Thyroid gland (tissue), 4 donors: ENCODE measurements around the gene SLC38A10.

ENCODE experiments used
- POLR2A ChIP-seq, 2 donors: fragments of 450-650 bp; IDR thresholded peaks; one replicate each; pipeline ENCODE4 v1.6.1; 2017; ENCODE audit warnings: antibody characterized with exemption in 2 of 2, mild to moderate bottlenecking in 2 of 2, moderate library complexity in 1 of 2
- TF ChIP-seq, protein P1 (sequence below), 6 experiments: fragments of 200-600 bp in 3 of 6; fragments of 450-650 bp in 3 of 6; sonication (generic) in 3 of 6; IDR thresholded peaks; one replicate each; pipeline ENCODE4 v1.5.1; 2016 to 2019; ENCODE audit warnings: antibody characterized with exemption in 6 of 6, mild to moderate bottlenecking in 2 of 6, inconsistent platforms in 1 of 6, moderate library complexity in 1 of 6

DNA sequence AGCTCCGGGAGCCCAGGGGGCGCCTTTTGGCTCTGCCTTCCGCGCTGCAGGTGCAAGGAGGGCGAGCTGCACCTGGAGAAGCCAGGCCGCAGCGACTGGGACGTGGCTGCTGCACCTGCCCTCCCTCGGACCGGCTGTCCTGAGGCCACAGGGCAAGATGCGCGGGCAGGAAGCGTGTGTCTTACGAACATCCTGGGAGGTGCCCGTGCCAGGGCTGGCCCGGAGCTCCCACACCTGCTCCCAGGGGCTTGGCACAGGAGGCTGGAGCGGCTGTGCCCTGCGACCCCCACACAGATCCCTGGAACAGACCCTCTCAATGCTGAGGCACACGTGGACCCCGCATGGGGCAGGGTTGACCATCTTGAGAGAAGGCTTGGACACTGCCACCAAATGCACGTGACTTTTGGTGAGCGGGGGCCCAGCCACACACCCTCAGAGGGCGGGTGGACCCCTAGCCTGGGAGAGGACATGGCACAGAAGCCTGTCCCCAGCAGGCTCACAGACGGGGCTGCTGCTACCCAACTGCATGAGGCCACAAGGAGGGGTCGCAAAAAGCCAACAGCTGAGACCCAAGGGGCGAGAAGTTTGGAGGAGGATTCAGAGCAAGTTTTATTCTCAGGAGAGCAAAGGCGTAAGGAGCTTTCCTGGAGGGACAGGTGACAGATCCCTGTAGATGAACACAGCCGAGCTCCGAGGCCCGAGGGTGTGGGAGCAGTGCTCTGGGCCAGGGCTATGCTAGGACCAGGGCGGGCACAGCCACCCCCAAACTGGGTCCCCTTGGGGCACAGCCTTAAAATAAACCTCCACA, 44.6 kb downstream of the SLC38A10 start:
- TF ChIP-seq, protein P1, sequence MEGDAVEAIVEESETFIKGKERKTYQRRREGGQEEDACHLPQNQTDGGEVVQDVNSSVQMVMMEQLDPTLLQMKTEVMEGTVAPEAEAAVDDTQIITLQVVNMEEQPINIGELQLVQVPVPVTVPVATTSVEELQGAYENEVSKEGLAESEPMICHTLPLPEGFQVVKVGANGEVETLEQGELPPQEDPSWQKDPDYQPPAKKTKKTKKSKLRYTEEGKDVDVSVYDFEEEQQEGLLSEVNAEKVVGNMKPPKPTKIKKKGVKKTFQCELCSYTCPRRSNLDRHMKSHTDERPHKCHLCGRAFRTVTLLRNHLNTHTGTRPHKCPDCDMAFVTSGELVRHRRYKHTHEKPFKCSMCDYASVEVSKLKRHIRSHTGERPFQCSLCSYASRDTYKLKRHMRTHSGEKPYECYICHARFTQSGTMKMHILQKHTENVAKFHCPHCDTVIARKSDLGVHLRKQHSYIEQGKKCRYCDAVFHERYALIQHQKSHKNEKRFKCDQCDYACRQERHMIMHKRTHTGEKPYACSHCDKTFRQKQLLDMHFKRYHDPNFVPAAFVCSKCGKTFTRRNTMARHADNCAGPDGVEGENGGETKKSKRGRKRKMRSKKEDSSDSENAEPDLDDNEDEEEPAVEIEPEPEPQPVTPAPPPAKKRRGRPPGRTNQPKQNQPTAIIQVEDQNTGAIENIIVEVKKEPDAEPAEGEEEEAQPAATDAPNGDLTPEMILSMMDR (IDR thresholded peaks at IDR 0.05), result no peak
- TF ChIP-seq POLR2A (IDR thresholded peaks at IDR 0.05), result no peak
